GM19351 (cell line): ENCODE measurements around the gene PHAF1.
A peak's percentile ranks its signal among the peaks of the same experiment; 100 is the strongest.

Experiments used
- ATAC-seq: cut with Tn5 transposase; IDR thresholded peaks from one replicate; pipeline ENCODE4 v1.9.1; 2021; ENCODE audit warnings: mild to moderate bottlenecking, moderate library complexity; ENCODE audit not compliant: unreplicated experiment

The PHAF1 gene

GRCh38 chr16:67109407-67110135 lies at the start of gene PHAF1:
PHAF1 (plus strand) TSS chr16:67109941; CDS start chr16:67110176, 235 bp downstream.
- peak; percentile 82 for ATAC-seq

GRCh38 chr16:67063008-67063407 lies 46.7 kb upstream of the PHAF1 start:
- no peak for ATAC-seq

- no peak for ATAC-seq
Measured at GRCh38 chr16:67068212-67068753, 41.5 kb upstream of the PHAF1 start.

GRCh38 chr16:67071476-67072048 lies 38.2 kb upstream of the PHAF1 start:
- ATAC-seq: no peak

GRCh38 chr16:67075331-67075730 lies 34.4 kb upstream of the PHAF1 start:
- no peak for ATAC-seq

- ATAC-seq: no peak
Measured at GRCh38 chr16:67077871-67078270, 31.9 kb upstream of the PHAF1 start.

- no peak for ATAC-seq
Measured at GRCh38 chr16:67082100-67082499, 27.6 kb upstream of the PHAF1 start.

- ATAC-seq: no peak
Measured at GRCh38 chr16:67082891-67083290, 26.9 kb upstream of the PHAF1 start.

GRCh38 chr16:67084345-67085028 lies 25.3 kb upstream of the PHAF1 start:
- ATAC-seq: peak; percentile 85

GRCh38 chr16:67086822-67087221 lies 22.9 kb upstream of the PHAF1 start:
- ATAC-seq: no peak

GRCh38 chr16:67087291-67087690 lies 22.4 kb upstream of the PHAF1 start:
- no peak for ATAC-seq

GRCh38 chr16:67087803-67088202 lies 21.9 kb upstream of the PHAF1 start:
- ATAC-seq: no peak

- ATAC-seq: no peak
Measured at GRCh38 chr16:67088551-67088950, 21.2 kb upstream of the PHAF1 start.

- ATAC-seq: no peak
Measured at GRCh38 chr16:67089101-67089500, 20.6 kb upstream of the PHAF1 start.

- ATAC-seq: no peak
Measured at GRCh38 chr16:67091906-67092566, 17.7 kb upstream of the PHAF1 start.

GRCh38 chr16:67093098-67093726 lies 16.5 kb upstream of the PHAF1 start:
- ATAC-seq: no peak

- no peak for ATAC-seq
Measured at GRCh38 chr16:67098599-67098998, 11.1 kb upstream of the PHAF1 start.

GRCh38 chr16:67100569-67101310 lies 9.0 kb upstream of the PHAF1 start:
- ATAC-seq: no peak

GRCh38 chr16:67101311-67102082 lies 8.2 kb upstream of the PHAF1 start:
- ATAC-seq: no peak
